AG10803 (cell line): ENCODE results near the gene ZNF556.

Source experiments
- DNase-seq: peaks from one replicate; pipeline ENCODE4 v3.0.0; 2010; ENCODE audit warnings: low read depth
- H3K4me3 ChIP-seq: 2 replicates; pipeline ENCODE4 v1.5.1; 2011; ENCODE audit warnings: mild to moderate bottlenecking, low read length, control low read depth
- TF ChIP-seq, protein P1 (sequence below): conservative IDR thresholded peaks from 2 replicates; pipeline ENCODE4 v1.5.1; 2011; ENCODE audit warnings: mild to moderate bottlenecking, low read length, control low read depth, inconsistent platforms

ZNF556 gene

DNA sequence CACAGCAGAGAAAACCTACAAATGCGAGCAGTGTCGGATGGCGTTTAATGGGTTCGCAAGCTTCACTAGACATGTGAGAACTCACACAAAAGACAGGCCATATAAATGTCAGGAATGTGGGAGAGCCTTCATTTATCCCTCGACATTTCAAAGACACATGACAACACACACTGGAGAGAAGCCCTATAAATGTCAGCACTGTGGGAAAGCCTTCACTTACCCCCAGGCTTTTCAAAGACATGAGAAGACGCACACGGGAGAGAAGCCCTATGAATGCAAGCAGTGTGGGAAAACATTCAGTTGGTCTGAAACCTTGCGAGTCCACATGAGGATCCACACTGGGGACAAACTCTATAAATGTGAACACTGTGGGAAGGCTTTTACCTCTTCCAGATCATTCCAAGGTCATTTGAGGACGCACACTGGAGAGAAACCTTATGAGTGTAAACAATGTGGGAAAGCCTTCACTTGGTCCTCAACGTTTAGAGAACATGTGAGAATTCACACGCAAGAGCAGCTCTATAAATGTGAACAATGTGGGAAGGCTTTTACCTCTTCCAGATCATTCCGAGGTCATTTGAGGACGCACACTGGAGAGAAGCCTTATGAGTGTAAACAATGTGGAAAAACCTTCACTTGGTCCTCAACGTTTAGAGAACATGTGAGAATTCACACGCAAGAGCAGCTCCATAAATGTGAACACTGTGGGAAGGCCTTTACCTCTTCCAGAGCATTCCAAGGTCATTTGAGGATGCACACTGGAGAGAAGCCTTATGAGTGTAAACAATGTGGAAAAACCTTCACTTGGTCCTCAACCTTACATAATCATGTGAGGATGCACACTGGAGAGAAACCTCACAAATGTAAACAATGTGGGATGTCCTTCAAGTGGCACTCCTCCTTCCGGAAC, 50.4 kb downstream of the ZNF556 start:
- DNase-seq: no peak
- TF ChIP-seq, protein P1, sequence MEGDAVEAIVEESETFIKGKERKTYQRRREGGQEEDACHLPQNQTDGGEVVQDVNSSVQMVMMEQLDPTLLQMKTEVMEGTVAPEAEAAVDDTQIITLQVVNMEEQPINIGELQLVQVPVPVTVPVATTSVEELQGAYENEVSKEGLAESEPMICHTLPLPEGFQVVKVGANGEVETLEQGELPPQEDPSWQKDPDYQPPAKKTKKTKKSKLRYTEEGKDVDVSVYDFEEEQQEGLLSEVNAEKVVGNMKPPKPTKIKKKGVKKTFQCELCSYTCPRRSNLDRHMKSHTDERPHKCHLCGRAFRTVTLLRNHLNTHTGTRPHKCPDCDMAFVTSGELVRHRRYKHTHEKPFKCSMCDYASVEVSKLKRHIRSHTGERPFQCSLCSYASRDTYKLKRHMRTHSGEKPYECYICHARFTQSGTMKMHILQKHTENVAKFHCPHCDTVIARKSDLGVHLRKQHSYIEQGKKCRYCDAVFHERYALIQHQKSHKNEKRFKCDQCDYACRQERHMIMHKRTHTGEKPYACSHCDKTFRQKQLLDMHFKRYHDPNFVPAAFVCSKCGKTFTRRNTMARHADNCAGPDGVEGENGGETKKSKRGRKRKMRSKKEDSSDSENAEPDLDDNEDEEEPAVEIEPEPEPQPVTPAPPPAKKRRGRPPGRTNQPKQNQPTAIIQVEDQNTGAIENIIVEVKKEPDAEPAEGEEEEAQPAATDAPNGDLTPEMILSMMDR: no peak
- H3K4me3 ChIP-seq: no peak overlapping the region

DNA sequence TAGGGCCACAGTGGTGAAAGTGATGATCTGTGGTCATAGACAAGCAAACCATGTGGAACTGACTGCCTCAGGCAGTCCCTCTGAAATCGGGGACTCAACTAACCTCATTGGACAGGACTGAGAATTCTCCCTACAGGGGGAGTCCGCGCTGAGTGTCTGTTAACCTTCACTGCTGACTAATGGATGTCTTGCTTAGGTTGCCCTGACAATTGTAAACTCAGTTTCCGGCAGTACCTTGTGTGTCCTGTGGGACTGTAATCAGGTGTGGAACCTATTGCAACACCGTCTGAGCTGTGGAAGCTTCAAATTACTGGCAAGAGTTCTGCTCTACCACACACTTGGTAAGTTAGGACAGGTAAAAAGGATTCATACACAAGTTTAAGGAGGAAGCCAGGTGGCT, 55.9 kb downstream of the ZNF556 start:
- no peak overlapping the region for H3K4me3 ChIP-seq
- TF ChIP-seq, protein P1: no peak
- no peak for DNase-seq

DNA sequence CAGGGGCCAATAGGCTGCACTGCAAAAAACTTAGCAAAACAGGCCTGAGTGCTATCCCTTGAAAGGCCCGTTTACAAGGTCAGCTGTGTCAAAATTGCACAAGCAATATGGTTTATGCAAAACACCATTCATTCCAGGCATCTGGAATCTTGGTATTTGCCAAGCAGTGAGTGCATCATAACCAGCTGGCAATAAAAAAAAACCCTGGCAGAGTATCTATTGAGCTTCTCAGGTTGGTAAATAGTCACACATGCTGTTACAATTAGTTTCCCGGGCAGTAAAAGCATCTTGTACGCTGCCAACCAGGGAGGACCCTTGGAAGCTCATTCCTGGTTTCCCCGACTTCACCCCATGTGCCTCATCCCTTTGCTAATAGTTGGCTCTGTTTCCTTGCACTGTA, 56.4 kb downstream of the ZNF556 start:
- DNase-seq: peak; percentile 99
- TF ChIP-seq, protein P1: no peak
- H3K4me3 ChIP-seq: no peak overlapping the region

DNA sequence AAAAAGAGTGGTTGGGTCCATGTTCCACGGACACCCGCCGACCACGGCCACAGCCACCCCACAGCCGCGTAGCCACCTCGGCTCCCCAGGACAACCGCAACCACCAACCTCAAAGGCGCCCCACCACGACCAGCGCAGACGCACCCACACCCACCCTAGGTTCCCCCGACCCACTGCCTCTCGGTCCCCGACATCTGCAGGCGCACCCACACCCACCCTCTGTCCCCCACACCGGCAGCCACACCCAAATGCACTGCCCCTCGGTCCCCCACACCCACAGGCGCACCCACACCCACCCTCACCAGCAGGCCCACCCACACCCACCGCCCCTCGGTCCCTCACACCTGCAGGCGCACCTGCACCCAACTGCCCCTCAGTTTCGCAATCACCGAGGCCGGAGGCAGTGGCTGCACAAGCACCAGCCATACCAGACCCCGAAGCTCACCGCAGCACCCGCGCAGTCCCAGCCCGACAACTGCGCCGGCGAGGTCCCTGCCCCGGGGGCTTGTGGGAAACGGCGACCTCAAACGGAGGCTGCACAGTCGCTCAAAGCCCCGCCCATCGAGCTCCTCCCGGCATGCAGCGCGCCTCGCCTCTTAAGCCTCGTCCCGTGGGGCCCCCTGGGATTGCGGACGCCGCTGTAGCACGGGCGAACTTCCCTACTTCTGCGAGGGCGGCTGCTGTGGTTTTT, 59.4 kb downstream of the ZNF556 start:
- no peak for DNase-seq
- no peak overlapping the region for H3K4me3 ChIP-seq
- TF ChIP-seq, protein P1: no peak

DNA sequence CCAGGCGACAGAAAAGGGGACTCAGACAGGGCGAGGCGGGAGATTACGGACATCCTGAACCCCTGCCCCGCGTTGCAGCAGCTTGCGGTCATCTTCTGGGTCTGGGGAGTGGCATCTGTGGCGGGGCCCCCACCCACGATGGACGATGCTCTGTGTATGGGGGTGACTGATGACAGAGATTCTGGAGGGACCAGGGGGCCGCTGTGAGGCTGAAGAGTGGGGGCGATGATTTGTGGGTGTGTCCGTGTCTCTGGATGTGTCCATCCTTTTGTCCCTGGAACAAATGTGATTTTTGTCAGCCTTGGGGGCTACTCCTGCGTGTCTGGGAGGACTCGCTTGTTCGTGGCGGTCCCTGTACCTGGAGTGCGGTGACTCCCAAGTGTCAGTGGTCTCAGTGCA, 59.9 kb downstream of the ZNF556 start:
- H3K4me3 ChIP-seq: no peak overlapping the region
- TF ChIP-seq, protein P1: no peak
- no peak for DNase-seq
